Panc1 (cell line): ENCODE data around the gene ATG13.
"Not testable (repeated sequence)": the region's sequence is repeated elsewhere in the genome, so short reads cannot be mapped to it uniquely, and the experiment has no call there.

ENCODE experiments used
- POLR2AphosphoS5 ChIP-seq: IDR thresholded peaks from 2 replicates; pipeline ENCODE4 v1.6.1; 2012; ENCODE audit warnings: mild to moderate bottlenecking, low read depth, low read length, moderate library complexity
- REST ChIP-seq, 2 experiments: IDR thresholded peaks; 2 replicates each; pipeline ENCODE4 v1.6.1; 2011 to 2012; ENCODE audit warnings: low read depth in 2 of 2, control low read depth in 1 of 2, low read length in 1 of 2, mild to moderate bottlenecking in 1 of 2, moderate library complexity in 1 of 2; ENCODE audit not compliant: insufficient read depth in 1 of 2

- TF ChIP-seq REST (IDR thresholded peaks at IDR 0.05; ENCODE audit: insufficient read depth in 1 of 2, low read depth in 2 of 2, low read length in 1 of 2); POLR2AphosphoS5: not testable (repeated sequence)
Observed at GRCh38 chr11:46717825-46718154, 100.4 kb downstream of the ATG13 start.
